HG03565 (cell line): ENCODE measurements around the gene NOS1AP.

ENCODE experiments used
- ATAC-seq: cut with Tn5 transposase; IDR thresholded peaks from one replicate; pipeline ENCODE4 v1.9.1; 2021; ENCODE audit warnings: mild to moderate bottlenecking, moderate library complexity; ENCODE audit not compliant: unreplicated experiment

Gene NOS1AP

GRCh38 chr1:162380061-162380846 lies 310.8 kb downstream of the NOS1AP start:
- no peak for ATAC-seq

GRCh38 chr1:162381383-162381782 lies 311.9 kb downstream of the NOS1AP start, which contains the start of gene C1orf226:
C1orf226 (plus strand) TSS chr1:162381728; CDS start chr1:162381902, 174 bp downstream.
- no peak for ATAC-seq

GRCh38 chr1:162381941-162382750 lies 312.7 kb downstream of the NOS1AP start:
- ATAC-seq: no peak

- no peak for ATAC-seq
These were observed 313.6 kb downstream of the NOS1AP start for GRCh38 chr1:162383091-162383490.

GRCh38 chr1:162383516-162383915 lies 314.0 kb downstream of the NOS1AP start:
- ATAC-seq: no peak

- no peak for ATAC-seq
These were observed 314.6 kb downstream of the NOS1AP start for GRCh38 chr1:162384116-162384515.

- no peak for ATAC-seq
These were observed 315.2 kb downstream of the NOS1AP start for GRCh38 chr1:162384601-162385279.

- no peak for ATAC-seq
These were observed 315.8 kb downstream of the NOS1AP start for GRCh38 chr1:162385280-162385623.

GRCh38 chr1:162385702-162386101 lies 316.2 kb downstream of the NOS1AP start:
- ATAC-seq: no peak

- no peak for ATAC-seq
These were observed 317.1 kb downstream of the NOS1AP start for GRCh38 chr1:162386292-162387225.

- no peak for ATAC-seq
These were observed 318.0 kb downstream of the NOS1AP start for GRCh38 chr1:162387226-162388082.

GRCh38 chr1:162388083-162388594 lies 318.6 kb downstream of the NOS1AP start:
- ATAC-seq: no peak

- ATAC-seq: no peak
These were observed 319.1 kb downstream of the NOS1AP start for GRCh38 chr1:162388615-162389014.

GRCh38 chr1:162389021-162389818 lies 319.7 kb downstream of the NOS1AP start:
- no peak for ATAC-seq

- ATAC-seq: no peak
These were observed 320.5 kb downstream of the NOS1AP start for GRCh38 chr1:162389971-162390370.

- no peak for ATAC-seq
These were observed 321.1 kb downstream of the NOS1AP start for GRCh38 chr1:162390396-162391185.

- ATAC-seq: no peak
These were observed 322.5 kb downstream of the NOS1AP start for GRCh38 chr1:162391790-162392563.
